ENCODE results near the gene P2RY14.

P2RY14 gene

GRCh38 chr3:151276687-151277042, 1.7 kb downstream of the P2RY14 start:
- no peak for DNase-seq (ENCODE audit: low spot score)
- TF ChIP-seq CTCF (IDR thresholded peaks at IDR 0.05) = no peak
- H3K27ac ChIP-seq = peak overlapping the region in 1 of 2 donors; percentile 42
- no peak overlapping the region for H3K4me3 ChIP-seq

DNA sequence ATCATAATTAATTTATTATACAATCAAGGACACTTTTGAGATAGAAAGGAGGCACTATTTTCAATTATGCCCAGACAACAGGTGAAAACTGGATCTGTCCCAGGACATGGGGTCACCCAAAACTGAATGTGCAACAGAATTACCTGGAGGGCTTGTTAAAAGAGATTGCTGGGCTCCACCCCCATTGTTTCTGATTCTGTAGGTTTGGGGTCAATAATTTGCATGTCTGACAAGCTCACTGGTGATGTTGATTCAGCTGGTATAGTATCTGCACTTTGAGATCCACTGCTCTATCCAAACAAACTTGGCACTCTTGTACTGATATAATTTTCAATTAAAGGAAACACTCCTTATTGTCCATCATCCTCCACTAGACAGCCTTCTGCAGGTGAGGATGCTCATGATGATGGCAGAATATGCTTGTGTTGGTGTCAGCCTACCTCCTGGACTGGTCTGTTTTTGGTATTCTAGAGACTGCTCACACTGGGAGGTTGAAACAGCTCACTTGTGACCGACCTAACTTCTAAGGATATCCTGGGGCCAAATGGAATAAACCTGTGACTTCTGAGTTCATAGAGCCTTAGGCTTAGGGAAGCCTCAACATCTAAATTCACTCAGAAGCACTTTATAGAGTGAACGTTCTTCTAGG, 2.2 kb downstream of the P2RY14 start:
- no peak overlapping the region for H3K4me3 ChIP-seq
- no peak for TF ChIP-seq CTCF (IDR thresholded peaks at IDR 0.05)
- DNase-seq (ENCODE audit: low spot score) = no peak
- peak overlapping the region in 1 of 2 donors; percentile 42 for H3K27ac ChIP-seq

GRCh38 chr3:151275091-151275490, 3.3 kb downstream of the P2RY14 start:
- H3K4me3 ChIP-seq = no peak overlapping the region
- TF ChIP-seq CTCF (IDR thresholded peaks at IDR 0.05) = no peak
- no peak overlapping the region for H3K27ac ChIP-seq

DNA sequence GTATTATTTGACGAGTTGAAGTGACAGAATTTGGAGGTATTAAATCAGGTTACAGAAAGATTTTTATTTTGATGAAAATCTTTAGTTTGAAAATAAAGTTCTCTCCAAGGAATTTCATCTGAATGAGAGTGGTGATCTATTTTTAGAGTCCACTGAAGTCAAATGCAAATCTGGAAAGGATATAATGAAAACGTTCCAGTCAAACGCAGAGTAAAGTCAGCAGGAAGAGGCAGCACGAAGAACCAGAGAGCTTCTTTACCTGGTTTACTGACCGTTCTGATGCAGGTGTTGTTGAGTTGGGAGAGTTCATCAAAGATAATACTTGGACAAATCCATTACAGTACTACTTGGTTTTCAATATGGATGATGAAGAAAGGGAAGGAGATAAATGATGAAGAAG, 8.7 kb downstream of the P2RY14 start:
- H3K27ac ChIP-seq = no peak overlapping the region

More at GRCh38 chr3:151275091-151275490, 3.3 kb downstream of the P2RY14 start:
- no peak for DNase-seq (ENCODE audit: low spot score)

GRCh38 chr3:151268267-151269235, 9.8 kb downstream of the P2RY14 start:
- no peak overlapping the region for H3K4me3 ChIP-seq
- TF ChIP-seq CTCF (IDR thresholded peaks at IDR 0.05) = no peak
- no peak overlapping the region for H3K27ac ChIP-seq
- DNase-seq (ENCODE audit: low spot score) = no peak

More for the DNA sequence above, 8.7 kb downstream of the P2RY14 start:
- no peak for TF ChIP-seq CTCF (IDR thresholded peaks at IDR 0.05)
- DNase-seq (ENCODE audit: low spot score) = no peak
- H3K4me3 ChIP-seq = no peak overlapping the region

- Histone ChIP-seq H3K4me3 (no peak overlapping the region), H3K27ac (no peak overlapping the region)
- TF ChIP-seq CTCF (IDR thresholded peaks at IDR 0.05) = no peak
- DNase-seq (ENCODE audit: low spot score) = no peak
Measured at GRCh38 chr3:151267066-151267465, 11.3 kb downstream of the P2RY14 start.
